Tibial artery (tissue), 4 donors: Measurements from ENCODE around the gene KCNK18.

Experiments
- DNase-seq, 2 donors: peaks; one replicate each; pipeline ENCODE4 v3.0.0-alpha.2; 2019
- H3K27ac ChIP-seq, 2 donors: fragments of 200-600 bp; sonication (generic) in 1 of 2; 1 replicate in 1 of 2; 2 replicates in 1 of 2; pipeline ENCODE4 v1.5.1; 2018 to 2019; ENCODE audit warnings: mild to moderate bottlenecking in 1 of 2
- H3K27me3 ChIP-seq, 2 donors: fragments of 200-600 bp; sonication (generic) in 1 of 2; one replicate each; pipeline versions ENCODE4 v1.5.1 to v1.6.0; 2016 to 2019
- H3K36me3 ChIP-seq, 3 donors: fragments of 200-600 bp; sonication (generic) in 2 of 3; one replicate each; pipeline ENCODE4 v1.5.1; 2016 to 2019; ENCODE audit warnings: mild to moderate bottlenecking in 2 of 3
- H3K4me1 ChIP-seq, 4 donors: fragments of 200-600 bp; sonication (generic) in 2 of 4; 1 replicate in 3 of 4; 2 replicates in 1 of 4; pipeline ENCODE4 v1.5.1; 2016 to 2019
- H3K4me3 ChIP-seq, 2 donors: fragments of 200-600 bp; sonication (generic) in 1 of 2; 1 replicate in 1 of 2; 2 replicates in 1 of 2; pipeline ENCODE4 v1.5.1; 2018 to 2019; ENCODE audit warnings: mild to moderate bottlenecking in 2 of 2
- H3K9me3 ChIP-seq, 3 donors: fragments of 200-600 bp; sonication (generic) in 1 of 3; one replicate each; pipeline ENCODE4 v1.5.1; 2016 to 2019
- intact Hi-C: fragments of 100-400 bp; cut with DNase I; formaldehyde crosslinking; loops from one replicate; pipeline ENCODE4 v1.15.0; 2023; ENCODE audit warnings: low total_unique reads
- TF ChIP-seq, protein P1 (sequence below), 2 experiments: fragments of 200-600 bp in 1 of 2; fragments of 450-650 bp in 1 of 2; IDR thresholded peaks; one replicate each; pipeline ENCODE4 v1.5.1; 2017 to 2019; ENCODE audit warnings: antibody characterized with exemption in 2 of 2, mild to moderate bottlenecking in 1 of 2, moderate library complexity in 1 of 2

Gene KCNK18

DNA sequence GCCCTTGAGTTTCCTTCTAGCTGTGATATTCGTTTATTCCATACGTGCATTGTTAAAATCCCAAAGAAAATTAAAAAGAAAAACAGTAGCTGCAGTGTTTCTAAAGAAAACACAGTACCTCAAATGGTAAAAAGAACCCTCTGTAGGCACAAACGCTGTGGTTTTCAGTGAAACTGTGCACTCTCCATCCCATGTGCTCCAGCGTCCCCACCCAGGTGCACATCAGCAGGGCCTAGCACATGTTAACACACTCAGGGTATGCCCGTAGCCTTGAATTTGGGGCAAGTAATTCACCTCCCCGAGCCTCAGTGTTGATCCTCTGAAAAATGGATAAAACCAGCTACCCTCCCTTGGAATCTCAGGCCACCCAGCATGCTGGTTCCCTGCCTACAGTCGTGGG lies 53.1 kb downstream of the KCNK18 start:
- H3K27me3 ChIP-seq = peaks cover 0 to 34% of the 10 kb centered on the region in 2 donors

DNA sequence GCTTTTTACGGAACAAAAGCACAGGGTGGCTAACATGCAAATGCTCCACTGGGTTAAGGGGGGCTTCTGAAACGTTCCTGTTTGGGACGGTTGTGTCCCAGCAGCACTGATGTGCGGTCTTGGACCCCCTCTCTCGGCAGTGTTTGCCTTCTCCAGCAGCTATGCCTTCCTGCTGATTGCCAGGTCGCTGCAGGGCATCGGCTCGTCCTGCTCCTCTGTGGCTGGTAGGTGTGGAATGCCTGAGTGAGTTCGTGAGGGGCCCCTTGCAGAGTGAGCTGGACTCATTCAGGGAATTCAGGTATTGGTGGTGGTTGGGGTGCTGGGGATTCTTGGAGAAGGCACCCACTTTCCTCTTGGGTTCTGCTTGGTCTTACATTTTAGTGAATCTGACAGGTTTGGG lies 56.6 kb downstream of the KCNK18 start:
- DNase-seq = no peak
- intact Hi-C loops = no loop called here

More for the DNA sequence above, 53.1 kb downstream of the KCNK18 start:
- Histone ChIP-seq H3K9me3 (no peaks in the 10 kb centered on the region), H3K36me3 (no peaks in the 10 kb centered on the region), H3K27ac (no peak overlapping the region), H3K4me3 (no peak overlapping the region), H3K4me1 (no peaks in the 10 kb centered on the region)
- intact Hi-C loops = no loop called here
- TF ChIP-seq, protein P1, sequence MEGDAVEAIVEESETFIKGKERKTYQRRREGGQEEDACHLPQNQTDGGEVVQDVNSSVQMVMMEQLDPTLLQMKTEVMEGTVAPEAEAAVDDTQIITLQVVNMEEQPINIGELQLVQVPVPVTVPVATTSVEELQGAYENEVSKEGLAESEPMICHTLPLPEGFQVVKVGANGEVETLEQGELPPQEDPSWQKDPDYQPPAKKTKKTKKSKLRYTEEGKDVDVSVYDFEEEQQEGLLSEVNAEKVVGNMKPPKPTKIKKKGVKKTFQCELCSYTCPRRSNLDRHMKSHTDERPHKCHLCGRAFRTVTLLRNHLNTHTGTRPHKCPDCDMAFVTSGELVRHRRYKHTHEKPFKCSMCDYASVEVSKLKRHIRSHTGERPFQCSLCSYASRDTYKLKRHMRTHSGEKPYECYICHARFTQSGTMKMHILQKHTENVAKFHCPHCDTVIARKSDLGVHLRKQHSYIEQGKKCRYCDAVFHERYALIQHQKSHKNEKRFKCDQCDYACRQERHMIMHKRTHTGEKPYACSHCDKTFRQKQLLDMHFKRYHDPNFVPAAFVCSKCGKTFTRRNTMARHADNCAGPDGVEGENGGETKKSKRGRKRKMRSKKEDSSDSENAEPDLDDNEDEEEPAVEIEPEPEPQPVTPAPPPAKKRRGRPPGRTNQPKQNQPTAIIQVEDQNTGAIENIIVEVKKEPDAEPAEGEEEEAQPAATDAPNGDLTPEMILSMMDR (IDR thresholded peaks at IDR 0.05) = no peak
- DNase-seq = no peak

DNA sequence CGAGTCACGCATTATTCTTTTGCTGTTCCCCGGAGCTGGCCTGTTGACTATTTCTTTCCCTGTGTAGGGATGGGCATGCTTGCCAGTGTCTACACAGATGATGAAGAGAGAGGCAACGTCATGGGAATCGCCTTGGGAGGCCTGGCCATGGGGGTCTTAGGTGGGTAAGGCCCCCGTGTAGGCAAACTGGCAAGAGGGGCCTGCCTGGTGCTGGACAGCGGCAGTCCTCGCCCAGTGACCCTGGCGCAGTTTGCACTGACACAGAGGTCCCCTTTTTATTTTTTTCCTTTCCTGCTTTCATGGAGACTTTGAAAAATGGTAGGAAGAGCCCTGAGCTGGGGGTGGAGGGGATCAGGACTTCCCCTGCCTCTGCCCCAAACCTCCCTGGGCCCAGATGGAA lies 57.0 kb downstream of the KCNK18 start:
- Histone ChIP-seq H3K27ac (no peak overlapping the region), H3K4me3 (no peak overlapping the region), H3K36me3 (no peaks in the 10 kb centered on the region), H3K27me3 (peaks cover 0 to 21% of the 10 kb centered on the region in 2 donors), H3K4me1 (no peaks in the 10 kb centered on the region), H3K9me3 (no peaks in the 10 kb centered on the region)
- intact Hi-C loops = no loop called here
- no peak for DNase-seq
- TF ChIP-seq, protein P1 (IDR thresholded peaks at IDR 0.05) = no peak

More for the DNA sequence above, 56.6 kb downstream of the KCNK18 start:
- no peaks in the 10 kb centered on the region for H3K36me3 ChIP-seq
- H3K9me3 ChIP-seq = no peaks in the 10 kb centered on the region
- no peaks in the 10 kb centered on the region for H3K4me1 ChIP-seq
- H3K27ac ChIP-seq = no peak overlapping the region
- H3K27me3 ChIP-seq = peaks cover 0 to 21% of the 10 kb centered on the region in 2 donors
- H3K4me3 ChIP-seq = no peak overlapping the region
- TF ChIP-seq, protein P1 (IDR thresholded peaks at IDR 0.05) = no peak

DNA sequence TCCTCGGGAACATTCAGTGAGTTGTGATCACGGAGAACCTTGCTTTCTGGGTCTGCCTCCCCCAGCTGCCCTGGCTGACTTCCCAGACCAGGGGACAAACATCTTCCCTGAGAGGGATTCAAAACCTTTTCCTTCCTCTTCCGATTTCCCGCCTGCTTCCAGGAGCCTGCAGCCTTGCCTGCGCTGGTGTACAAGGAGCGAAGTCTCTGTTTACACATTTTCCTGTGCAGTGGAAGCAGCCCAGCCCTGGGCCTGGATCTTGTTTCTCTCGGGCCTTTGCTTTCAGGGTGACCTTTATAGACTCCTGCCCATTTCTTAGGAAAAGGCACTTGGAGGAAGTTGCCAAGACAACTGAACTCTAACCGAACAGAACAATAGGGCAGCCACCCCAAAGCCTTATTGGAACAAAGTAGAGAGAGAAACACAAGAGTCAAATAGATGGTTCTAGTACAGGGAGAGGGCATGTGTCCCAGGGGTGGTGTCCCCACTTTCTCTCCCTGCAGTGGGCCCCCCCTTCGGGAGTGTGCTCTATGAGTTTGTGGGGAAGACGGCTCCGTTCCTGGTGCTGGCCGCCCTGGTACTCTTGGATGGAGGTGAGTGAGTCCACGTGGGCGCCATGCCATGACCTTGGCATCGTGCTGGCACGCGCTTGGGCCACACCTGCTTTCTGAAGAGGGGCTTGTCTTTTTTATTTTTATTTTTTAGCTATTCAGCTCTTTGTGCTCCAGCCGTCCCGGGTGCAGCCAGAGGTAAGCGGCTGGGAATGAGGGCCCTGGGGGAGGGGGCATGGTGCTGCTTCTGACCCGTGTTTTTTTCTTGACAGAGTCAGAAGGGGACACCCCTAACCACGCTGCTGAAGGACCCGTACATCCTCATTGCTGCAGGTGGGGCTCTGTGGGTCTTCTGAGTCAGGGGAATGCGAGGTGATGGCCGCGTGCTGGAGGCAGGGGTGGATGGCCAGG lies 57.8 kb downstream of the KCNK18 start:
- DNase-seq = no peak
- Histone ChIP-seq H3K9me3 (no peaks in the 10 kb centered on the region), H3K4me1 (no peaks in the 10 kb centered on the region), H3K27me3 (peaks cover 0 to 25% of the 10 kb centered on the region in 2 donors), H3K27ac (no peak overlapping the region), H3K36me3 (no peaks in the 10 kb centered on the region), H3K4me3 (no peak overlapping the region)
- TF ChIP-seq, protein P1 (IDR thresholded peaks at IDR 0.05) = no peak
- intact Hi-C loops = no loop called here

DNA sequence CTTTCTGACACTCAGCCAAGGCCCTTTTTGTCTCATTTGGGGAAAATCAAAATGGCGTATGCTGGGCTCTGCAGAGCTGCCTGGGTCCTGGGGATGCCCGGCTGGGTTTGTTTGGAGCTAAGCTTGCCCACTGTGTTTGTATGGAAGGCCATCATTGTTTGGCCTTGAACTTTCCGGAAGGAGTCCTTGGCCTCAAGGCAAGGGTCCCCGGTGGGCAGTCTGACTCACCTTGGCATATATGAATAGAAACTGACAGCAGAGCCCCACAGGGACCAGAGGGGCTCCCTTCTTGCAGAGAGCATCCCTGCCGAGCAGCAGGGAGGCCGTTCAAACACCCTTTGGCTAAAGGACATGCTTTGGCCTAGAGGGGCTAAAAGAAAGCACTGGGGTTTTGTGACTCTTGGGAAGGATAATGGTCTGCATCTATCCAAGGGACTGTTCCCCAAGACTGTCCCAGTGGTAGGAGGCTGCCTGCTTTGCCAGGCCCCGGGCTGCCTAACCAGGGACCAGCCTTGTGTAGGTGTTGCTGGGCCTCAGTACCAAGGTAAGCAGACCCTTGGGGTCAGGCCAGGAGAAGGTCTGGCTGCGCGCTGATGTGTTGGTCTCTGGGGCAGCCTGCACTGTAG lies 58.7 kb downstream of the KCNK18 start:
- H3K36me3 ChIP-seq = no peaks in the 10 kb centered on the region
- no peaks in the 10 kb centered on the region for H3K4me1 ChIP-seq
- peaks cover 0 to 30% of the 10 kb centered on the region in 2 donors for H3K27me3 ChIP-seq
- no peak for DNase-seq
- H3K9me3 ChIP-seq = no peaks in the 10 kb centered on the region
- no peak overlapping the region for H3K4me3 ChIP-seq
- no peak overlapping the region for H3K27ac ChIP-seq
- intact Hi-C loops = no loop called here
- TF ChIP-seq, protein P1 (IDR thresholded peaks at IDR 0.05) = no peak
